Keratinocyte (primary cell): ENCODE data around the gene TBL1XR1.

ENCODE experiments used
- CTCF ChIP-seq, 3 experiments: IDR thresholded peaks in 1 of 3; conservative IDR thresholded peaks in 1 of 3; optimal IDR thresholded peaks in 1 of 3; 2 replicates in 2 of 3; 3 replicates in 1 of 3; pipeline versions ENCODE3 to v1.5.1; 2011; ENCODE audit warnings: low read length in 3 of 3, mild to moderate bottlenecking in 3 of 3, moderate library complexity in 2 of 3, control low read depth in 1 of 3, inconsistent platforms in 1 of 3; ENCODE audit not compliant: insufficient read depth in 2 of 3; ENCODE audit errors: extremely low read depth in 1 of 3
- EZH2 ChIP-seq: IDR thresholded peaks from one replicate; pipeline ENCODE4 v1.6.1; 2012; ENCODE audit warnings: inconsistent platforms, mild to moderate bottlenecking, low read length, moderate library complexity

DNA sequence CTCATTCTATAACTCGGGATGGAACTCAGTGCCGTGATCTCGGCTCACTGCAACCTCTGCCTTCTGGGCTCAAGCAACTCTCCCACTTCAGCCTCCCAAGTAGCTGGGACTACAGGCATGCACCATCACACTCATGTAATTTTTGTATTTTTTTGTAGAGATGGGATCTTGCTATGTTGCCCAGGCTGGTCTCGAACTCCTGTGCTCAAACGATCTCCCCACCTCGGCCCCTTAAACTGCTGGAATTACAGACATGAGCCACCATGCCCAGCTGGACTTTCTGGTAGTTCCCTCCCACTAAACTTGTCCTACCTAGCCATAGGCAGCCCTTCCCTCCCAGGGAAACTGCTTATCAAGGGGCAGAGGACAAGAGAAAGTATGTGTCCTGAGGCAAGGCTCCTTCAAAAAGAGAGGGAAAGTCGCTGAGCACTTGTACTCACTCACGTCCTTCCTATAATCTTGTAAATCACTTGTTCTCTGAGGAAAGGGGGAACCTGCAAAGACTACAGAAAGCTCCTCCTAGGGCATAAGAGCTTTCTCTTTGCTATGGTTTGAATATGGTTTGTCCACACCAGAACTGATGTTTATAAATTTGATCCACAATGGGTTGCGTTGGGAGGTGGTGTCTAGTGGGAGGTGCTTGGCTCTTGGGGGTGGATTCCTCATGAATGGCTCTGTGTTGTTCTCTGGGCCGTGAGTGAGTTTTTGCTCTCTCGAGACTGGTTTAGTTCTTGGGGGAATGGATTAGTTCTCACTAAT lies 13.6 kb upstream of the TBL1XR1 start:
- no peak for TF ChIP-seq EZH2
- TF ChIP-seq CTCF (optimal IDR thresholded peaks at IDR 0.05 in 1 of 3, IDR thresholded peaks at IDR 0.05 in 1 of 3, conservative IDR thresholded peaks at IDR 0.05 in 1 of 3; ENCODE audit: extremely low read depth in 1 of 3, insufficient read depth in 2 of 3, low read length in 3 of 3) = no peak
